Activated CD4-positive, alpha-beta T cell treated with anti-CD3 and anti-CD28 coated beads, Interleukin-2, amount 50 U/mL, for 48 hours (primary cell): ENCODE results near the gene ERCC8.

Source experiments
- DNase-seq, 2 experiments: peaks; one replicate each; pipeline ENCODE4 v3.0.0-alpha.2; 2020

ERCC8 gene

DNA sequence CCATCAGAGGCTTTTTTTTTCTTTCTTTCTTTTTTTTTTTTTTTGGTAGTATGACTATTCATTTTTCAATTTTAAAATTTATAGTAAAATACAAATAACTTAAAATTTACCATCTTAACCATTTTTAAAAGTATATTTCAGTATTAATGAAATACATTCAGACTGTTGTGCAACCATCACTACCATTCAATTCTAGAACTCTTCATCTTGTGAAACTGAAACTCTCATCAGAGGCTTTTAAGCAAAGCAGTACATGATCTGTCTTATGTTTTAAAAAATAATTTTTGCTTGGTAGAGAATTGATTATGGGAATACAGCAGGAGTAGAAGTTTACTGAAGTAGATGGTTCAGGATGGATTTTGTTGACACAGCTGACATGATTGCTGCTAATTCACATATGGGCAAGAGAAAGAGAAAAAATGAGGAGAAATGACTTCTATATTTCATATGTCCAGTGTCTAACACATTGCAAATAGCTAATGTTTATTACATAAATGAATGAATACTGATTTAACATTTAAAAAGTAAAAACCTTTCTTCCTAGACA lies 114.2 kb downstream of the ERCC8 start:
- DNase-seq: no peak

DNA sequence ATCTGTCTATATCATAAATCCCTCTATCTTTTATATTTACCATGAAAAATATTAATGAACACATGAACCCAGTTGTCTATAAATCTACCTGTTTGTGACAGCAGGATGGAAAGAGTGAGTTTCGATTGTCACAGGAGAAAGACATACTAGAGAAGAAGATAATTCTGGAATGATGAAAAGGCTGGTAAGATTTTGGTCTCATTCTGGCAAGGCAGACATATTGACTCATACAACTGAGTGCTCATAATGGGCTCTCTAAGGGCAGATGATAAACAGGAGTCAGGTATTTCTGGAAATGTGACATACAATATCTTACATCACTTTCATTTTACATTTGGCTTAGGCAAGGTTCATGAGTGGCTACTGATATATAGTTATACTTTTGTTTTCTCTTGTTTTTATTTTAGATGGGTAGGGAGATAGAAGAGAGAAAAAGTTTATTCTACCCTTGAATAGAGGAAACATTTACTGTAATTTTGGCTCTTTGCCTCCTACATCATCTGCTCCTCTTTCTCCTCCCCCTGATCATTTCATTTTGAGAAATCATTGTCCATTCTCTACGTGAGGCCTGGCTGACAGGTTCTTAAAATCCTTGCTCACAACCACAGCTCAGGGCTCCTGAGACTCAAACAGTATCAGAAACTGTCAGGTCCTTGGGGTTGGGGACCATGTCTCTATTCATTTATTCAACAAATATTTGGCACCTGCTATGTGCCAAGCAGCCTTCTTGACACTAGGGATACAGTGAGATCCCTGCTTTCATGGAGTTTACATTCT lies 115.2 kb downstream of the ERCC8 start:
- no peak for DNase-seq

DNA sequence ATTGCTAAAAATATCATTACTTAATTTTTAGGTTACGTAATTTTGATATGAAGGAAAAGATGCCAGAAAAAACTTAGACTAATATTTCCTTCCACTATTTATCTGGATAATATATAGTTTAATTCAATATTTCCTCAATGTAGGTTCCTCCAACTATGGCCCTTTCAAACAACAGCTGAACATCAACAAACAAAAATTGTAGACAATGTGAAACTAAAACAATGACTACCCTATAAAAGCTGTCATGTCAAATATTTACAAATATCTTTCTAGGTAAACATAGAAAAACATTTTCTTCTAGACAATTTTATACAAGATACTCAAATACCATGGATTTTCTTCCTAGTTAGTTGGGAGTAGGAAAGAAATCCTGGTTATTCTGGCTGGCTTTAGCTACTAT lies 117.7 kb downstream of the ERCC8 start:
- DNase-seq: no peak

DNA sequence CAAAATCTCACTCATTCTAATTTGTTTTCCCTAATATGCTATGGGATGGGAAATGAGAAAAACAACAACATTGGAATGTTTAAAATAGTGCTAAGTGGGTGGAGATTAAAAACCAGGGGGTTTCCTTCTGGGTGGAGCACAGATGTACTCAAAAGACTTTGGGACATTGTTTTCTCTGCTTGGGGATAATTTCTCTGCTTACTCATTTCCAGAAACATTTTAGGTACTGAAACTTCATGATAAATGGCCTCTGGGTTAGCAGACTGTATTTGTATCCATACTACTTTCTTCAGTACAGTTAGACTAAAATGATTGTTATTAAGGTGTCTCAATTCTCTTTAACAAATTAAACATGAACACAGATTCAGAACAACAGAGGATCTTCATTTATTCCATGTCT lies 118.2 kb downstream of the ERCC8 start:
- DNase-seq: no peak
